ENCODE data around the gene COL4A2. TPM values are rescaled to one million over a fixed set of nuclear protein-coding genes. Genes with fewer than 3 reads are reported as not detected.
A peak's percentile ranks its signal among the peaks of the same experiment; 100 is the strongest.
"Not testable (repeated sequence)": the region's sequence is repeated elsewhere in the genome, so short reads cannot be mapped to it uniquely, and the experiment has no call there.

The COL4A2 gene
- total RNA-seq, 1 experiment from 2014 or later, result 66.0 TPM

GRCh38 chr13:110394371-110394841, 87.3 kb downstream of the COL4A2 start:
- Mint-ChIP-seq H3K4me1 (ENCODE audit: insufficient read depth, unreplicated experiment) (peaks cover 32% of the 10 kb centered on the region), H3K27ac (ENCODE audit: low read depth, unreplicated experiment) (no peak overlapping the region)
- no TSS peak for BruUV-seq (replicated peaks)

GRCh38 chr13:110395616-110396015, 88.5 kb downstream of the COL4A2 start:
- H3K36me3 Mint-ChIP-seq (ENCODE audit: insufficient read depth, unreplicated experiment); POLR2A ChIA-PET; H3K9me3 Mint-ChIP-seq (ENCODE audit: unreplicated experiment); H3K4me3 Mint-ChIP-seq (ENCODE audit: unreplicated experiment); H3K27me3 Mint-ChIP-seq (ENCODE audit: insufficient read depth, unreplicated experiment); BruUV-seq (replicated peaks); CTCF ChIA-PET; DNase-seq (ENCODE audit: unreplicated experiment): not testable (repeated sequence)
- intact Hi-C loops (cut with micrococcal nuclease), result loop anchor here (2.0 kb wide), 1 partner anchor 75 kb away; no protein-coding TSS in a partner anchor
- H3K4me1 Mint-ChIP-seq (ENCODE audit: insufficient read depth, unreplicated experiment), result peaks cover 32% of the 10 kb centered on the region
- H3K27ac Mint-ChIP-seq (ENCODE audit: low read depth, unreplicated experiment), result peak overlapping the region; percentile 98

More at GRCh38 chr13:110394371-110394841, 87.3 kb downstream of the COL4A2 start:
- H3K9me3 Mint-ChIP-seq (ENCODE audit: unreplicated experiment), result no peaks in the 10 kb centered on the region
- DNase-seq (ENCODE audit: unreplicated experiment), result no peak
- no peak for TF ChIP-seq CTCF (IDR thresholded peaks at IDR 0.05; ENCODE audit: unreplicated experiment)
- no peaks in the 10 kb centered on the region for H3K27me3 Mint-ChIP-seq (ENCODE audit: insufficient read depth, unreplicated experiment)
- no peaks in the 10 kb centered on the region for H3K36me3 Mint-ChIP-seq (ENCODE audit: insufficient read depth, unreplicated experiment)
- intact Hi-C loops (cut with micrococcal nuclease), result no loop called here
- H3K4me3 Mint-ChIP-seq (ENCODE audit: unreplicated experiment), result no peak overlapping the region
- POLR2A ChIA-PET, result no interaction called here
- CTCF ChIA-PET, result no interaction called here

GRCh38 chr13:110396476-110396875, 89.4 kb downstream of the COL4A2 start:
- intact Hi-C loops (cut with micrococcal nuclease), result loop anchor here (2.0 kb wide), 1 partner anchor 76 kb away; no protein-coding TSS in a partner anchor

GRCh38 chr13:110396913-110397381, 89.9 kb downstream of the COL4A2 start:
- ChIA-PET CTCF (no interaction called here), POLR2A (interaction anchor here (1.8 kb wide), 1 partner anchor 15 kb away, joined by 8 read pairs; no protein-coding TSS in a partner anchor)
- no peaks in the 10 kb centered on the region for H3K27me3 Mint-ChIP-seq (ENCODE audit: insufficient read depth, unreplicated experiment)
- peak overlapping the region; percentile 72 for H3K4me3 Mint-ChIP-seq (ENCODE audit: unreplicated experiment)
- intact Hi-C loops (cut with micrococcal nuclease), result loop anchor here (1.0 to 2.0 kb wide), 5 partner anchors 15 to 90 kb away; partner anchors contain the start of genes COL4A1 and COL4A2
- peaks cover 32% of the 10 kb centered on the region for H3K4me1 Mint-ChIP-seq (ENCODE audit: insufficient read depth, unreplicated experiment)
- no TSS peak for BruUV-seq (replicated peaks)
- TF ChIP-seq CTCF (IDR thresholded peaks at IDR 0.05; ENCODE audit: unreplicated experiment), result no peak
- peak overlapping the region; percentile 98 for H3K27ac Mint-ChIP-seq (ENCODE audit: low read depth, unreplicated experiment)
- DNase-seq (ENCODE audit: unreplicated experiment), result peak; percentile 97
- H3K9me3 Mint-ChIP-seq (ENCODE audit: unreplicated experiment), result no peaks in the 10 kb centered on the region
- no peaks in the 10 kb centered on the region for H3K36me3 Mint-ChIP-seq (ENCODE audit: insufficient read depth, unreplicated experiment)

More at GRCh38 chr13:110396476-110396875, 89.4 kb downstream of the COL4A2 start:
- Mint-ChIP-seq H3K36me3 (ENCODE audit: insufficient read depth, unreplicated experiment) (no peaks in the 10 kb centered on the region), H3K9me3 (ENCODE audit: unreplicated experiment) (no peaks in the 10 kb centered on the region), H3K4me1 (ENCODE audit: insufficient read depth, unreplicated experiment) (peaks cover 32% of the 10 kb centered on the region), H3K4me3 (ENCODE audit: unreplicated experiment) (peak overlapping the region; percentile 72), H3K27me3 (ENCODE audit: insufficient read depth, unreplicated experiment) (no peaks in the 10 kb centered on the region), H3K27ac (ENCODE audit: low read depth, unreplicated experiment) (peak overlapping the region; percentile 98)
- no peak for DNase-seq (ENCODE audit: unreplicated experiment)
- ChIA-PET CTCF (no interaction called here), POLR2A (no interaction called here)
- no TSS peak for BruUV-seq (replicated peaks)
- TF ChIP-seq CTCF (IDR thresholded peaks at IDR 0.05; ENCODE audit: unreplicated experiment), result no peak
